HEK293 (cell line): Measurements from ENCODE around the gene EEF1AKMT2.

Experiments used
- ATF2 ChIP-seq: fragments of 450-650 bp; formaldehyde crosslinking; IDR thresholded peaks from 2 replicates; pipeline ENCODE4 v1.5.1; 2016; ENCODE audit warnings: missing biosample characterization, missing genetic modification characterization, low read depth
- CTCF ChIP-seq: fragments of 450-650 bp; formaldehyde crosslinking; IDR thresholded peaks from 2 replicates; pipeline ENCODE4 v1.5.1; 2016; ENCODE audit warnings: missing biosample characterization, missing genetic modification characterization
- HOXA7 ChIP-seq: sonication (generic); formaldehyde crosslinking; IDR thresholded peaks from 2 replicates; pipeline ENCODE4 v1.8.1; 2022; ENCODE audit warnings: missing genetic modification reagents, borderline replicate concordance
- KLF17 ChIP-seq: fragments of 450-650 bp; formaldehyde crosslinking; IDR thresholded peaks from 2 replicates; pipeline ENCODE4 v1.5.1; 2016; ENCODE audit warnings: missing biosample characterization, missing genetic modification characterization
- KLF7 ChIP-seq: fragments of 450-650 bp; formaldehyde crosslinking; IDR thresholded peaks from 2 replicates; pipeline ENCODE4 v1.5.1; 2016; ENCODE audit warnings: missing biosample characterization, missing genetic modification characterization, borderline replicate concordance
- PRDM1 ChIP-seq: fragments of 450-650 bp; formaldehyde crosslinking; IDR thresholded peaks from 2 replicates; pipeline ENCODE4; 2016; ENCODE audit warnings: missing biosample characterization, missing genetic modification characterization
- SALL2 ChIP-seq: fragments of 450-650 bp; formaldehyde crosslinking; IDR thresholded peaks from 2 replicates; pipeline ENCODE4 v1.5.0; 2017; ENCODE audit warnings: missing biosample characterization, mild to moderate bottlenecking, missing genetic modification characterization, borderline replicate concordance
- SP2 ChIP-seq: fragments of 450-650 bp; formaldehyde crosslinking; IDR thresholded peaks from 2 replicates; pipeline ENCODE4 v1.5.1; 2016; ENCODE audit warnings: missing biosample characterization, missing genetic modification characterization
- YY2 ChIP-seq: fragments of 450-650 bp; formaldehyde crosslinking; IDR thresholded peaks from 2 replicates; pipeline ENCODE4 v1.5.1; 2016; ENCODE audit warnings: missing biosample characterization, missing genetic modification characterization
- ZBTB48 ChIP-seq: fragments of 450-650 bp; formaldehyde crosslinking; IDR thresholded peaks from 2 replicates; pipeline ENCODE4 v1.5.1; 2016; ENCODE audit warnings: missing biosample characterization, missing genetic modification characterization
- ZBTB49 ChIP-seq: fragments of 450-650 bp; formaldehyde crosslinking; IDR thresholded peaks from 2 replicates; pipeline ENCODE4 v1.5.1; 2016; ENCODE audit warnings: missing biosample characterization, missing genetic modification characterization, low read depth
- ZFHX2 ChIP-seq: fragments of 450-650 bp; formaldehyde crosslinking; conservative IDR thresholded peaks from 2 replicates; pipeline ENCODE4 v1.5.1; 2016; ENCODE audit warnings: missing biosample characterization, missing genetic modification characterization
- ZNF112 ChIP-seq: fragments of 450-650 bp; formaldehyde crosslinking; IDR thresholded peaks from 2 replicates; pipeline ENCODE4 v1.5.0; 2017; ENCODE audit warnings: missing biosample characterization, missing genetic modification characterization
- ZNF292 ChIP-seq: fragments of 450-650 bp; formaldehyde crosslinking; IDR thresholded peaks from 2 replicates; pipeline ENCODE4 v1.5.1; 2016; ENCODE audit warnings: low read depth, missing biosample characterization, missing genetic modification characterization, borderline replicate concordance
- ZNF311 ChIP-seq: fragments of 450-650 bp; formaldehyde crosslinking; IDR thresholded peaks from 2 replicates; pipeline ENCODE4 v1.5.1; 2017; ENCODE audit warnings: missing biosample characterization, missing genetic modification characterization, borderline replicate concordance
- ZNF341 ChIP-seq: fragments of 450-650 bp; formaldehyde crosslinking; IDR thresholded peaks from 2 replicates; pipeline ENCODE4; 2016; ENCODE audit warnings: low read depth, missing biosample characterization, missing genetic modification characterization
- ZNF416 ChIP-seq: fragments of 450-650 bp; formaldehyde crosslinking; IDR thresholded peaks from 2 replicates; pipeline ENCODE4 v1.5.1; 2016; ENCODE audit warnings: missing biosample characterization, missing genetic modification characterization
- ZNF423 ChIP-seq: fragments of 450-650 bp; formaldehyde crosslinking; IDR thresholded peaks from 2 replicates; pipeline ENCODE4 v1.5.1; 2016; ENCODE audit warnings: missing biosample characterization, missing genetic modification characterization
- ZNF449 ChIP-seq: fragments of 450-650 bp; formaldehyde crosslinking; IDR thresholded peaks from 2 replicates; pipeline ENCODE4 v1.5.1; 2017; ENCODE audit warnings: missing biosample characterization, mild to moderate bottlenecking, missing genetic modification characterization, moderate library complexity
- ZNF518A ChIP-seq: fragments of 450-650 bp; formaldehyde crosslinking; conservative IDR thresholded peaks from 2 replicates; pipeline ENCODE4 v1.5.1; 2016; ENCODE audit warnings: low read depth, missing biosample characterization, missing genetic modification characterization
- ZNF529 ChIP-seq: fragments of 450-650 bp; formaldehyde crosslinking; IDR thresholded peaks from 2 replicates; pipeline ENCODE4 v1.5.1; 2017; ENCODE audit warnings: missing genetic modification characterization, missing biosample characterization; ENCODE audit not compliant: insufficient replicate concordance
- ZNF571 ChIP-seq: fragments of 450-650 bp; formaldehyde crosslinking; IDR thresholded peaks from 2 replicates; pipeline ENCODE4 v1.5.0; 2017; ENCODE audit warnings: missing biosample characterization, missing genetic modification characterization
- ZNF639 ChIP-seq: fragments of 450-650 bp; formaldehyde crosslinking; IDR thresholded peaks from 2 replicates; pipeline ENCODE4 v1.5.1; 2016; ENCODE audit warnings: missing biosample characterization, missing genetic modification characterization
- ZNF791 ChIP-seq: fragments of 450-650 bp; formaldehyde crosslinking; IDR thresholded peaks from 2 replicates; pipeline ENCODE4 v1.5.1; 2016; ENCODE audit warnings: missing biosample characterization, missing genetic modification characterization
- ZNF792 ChIP-seq: fragments of 450-650 bp; formaldehyde crosslinking; IDR thresholded peaks from 2 replicates; pipeline ENCODE4 v1.5.1; 2016; ENCODE audit warnings: missing biosample characterization, missing genetic modification characterization

Gene EEF1AKMT2

GRCh38 chr10:124741281-124741921, 50.3 kb downstream of the EEF1AKMT2 start (continued):
- TF ChIP-seq ZNF639 (tag by site-specific recombination), result no peak
- no peak for TF ChIP-seq ZNF112 (tag by site-specific recombination)
- TF ChIP-seq ZNF311 (tag by site-specific recombination), result no peak
- TF ChIP-seq ZNF423 (tag by site-specific recombination), result no peak
- no peak for TF ChIP-seq ATF2
- no peak for TF ChIP-seq KLF7 (tag by site-specific recombination)
- TF ChIP-seq ZNF518A (tag by site-specific recombination), result no peak
- TF ChIP-seq ZNF792 (tag by site-specific recombination), result no peak
- TF ChIP-seq ZBTB49 (tag by site-specific recombination), result no peak
- TF ChIP-seq ZNF791 (tag by site-specific recombination), result no peak
- TF ChIP-seq SP2 (tag by site-specific recombination), result no peak
- no peak for TF ChIP-seq SALL2 (tag by site-specific recombination)
- peak; percentile 60; the same call in 1 of the 2 replicates for TF ChIP-seq CTCF (tag by site-specific recombination)
- no peak for TF ChIP-seq PRDM1
- no peak for TF ChIP-seq ZNF292 (tag by site-specific recombination)
- TF ChIP-seq ZFHX2 (tag by site-specific recombination), result no peak
- no peak for TF ChIP-seq ZBTB48 (tag by site-specific recombination)
- 0 out of 2 replicates have a peak, but pooled peaks have one; percentile 26 for TF ChIP-seq ZNF341
- no peak for TF ChIP-seq ZNF416 (tag by site-specific recombination)
- no peak for TF ChIP-seq YY2 (tag by site-specific recombination)
- no peak for TF ChIP-seq KLF17 (tag by site-specific recombination)
- TF ChIP-seq ZNF571 (tag by site-specific recombination), result no peak
- TF ChIP-seq ZNF449 (tag by site-specific recombination), result no peak
- TF ChIP-seq ZNF529 (tag by site-specific recombination), result no peak
- no peak for TF ChIP-seq HOXA7 (CRISPR knock-in tag)
